Peyer's patch (tissue), 4 donors: Measurements from ENCODE around the gene FKBP15.

Experiments used
- CTCF ChIP-seq, 6 experiments: fragments of 450-650 bp in 4 of 6; fragments of 200-600 bp in 2 of 6; sonication (generic) in 1 of 6; IDR thresholded peaks; one replicate each; pipeline ENCODE4 v1.5.1; 2017 to 2019; ENCODE audit warnings: antibody characterized with exemption in 6 of 6, mild to moderate bottlenecking in 3 of 6, moderate library complexity in 1 of 6
- POLR2A ChIP-seq, 2 donors: fragments of 450-650 bp; IDR thresholded peaks; one replicate each; pipeline ENCODE4 v1.5.1; 2017; ENCODE audit warnings: antibody characterized with exemption in 2 of 2, mild to moderate bottlenecking in 2 of 2, moderate library complexity in 2 of 2

DNA sequence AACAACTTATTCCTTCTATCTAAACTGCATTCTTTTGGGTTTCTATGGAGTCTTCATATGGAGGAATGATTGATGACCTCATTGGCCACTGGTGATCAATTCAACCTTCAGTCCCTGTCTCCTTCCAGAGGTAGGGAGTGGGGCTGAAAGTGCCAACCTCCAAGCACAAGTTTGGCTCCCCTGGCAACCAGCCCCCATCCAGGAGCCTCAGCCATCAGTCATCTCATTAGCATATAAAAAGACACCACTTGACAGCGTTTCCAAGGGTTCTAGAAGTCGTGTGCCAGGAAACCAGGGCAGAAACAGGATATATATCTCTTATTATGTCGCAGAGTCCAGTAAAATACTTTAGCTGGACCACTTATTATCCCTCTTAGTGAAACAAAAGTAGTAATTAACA lies 60.5 kb downstream of the FKBP15 start:
- TF ChIP-seq POLR2A (IDR thresholded peaks at IDR 0.05): no peak
- TF ChIP-seq CTCF (IDR thresholded peaks at IDR 0.05): no peak
